Hepatocyte (in vitro differentiated cells): ENCODE data around the gene GUSB. TPM values are rescaled to one million over a fixed set of nuclear protein-coding genes. Genes with fewer than 3 reads are reported as not detected.

Experiments
- DNase-seq: peaks from one replicate; pipeline ENCODE4 v3.0.0-alpha.2; 2016; ENCODE audit warnings: low spot score
- H2AFZ ChIP-seq: fragments of 200-600 bp; sonication (generic); 2 replicates; pipeline ENCODE4 v1.6.0; 2016; ENCODE audit warnings: antibody characterized with exemption, mild to moderate bottlenecking
- H3K27ac ChIP-seq: fragments of 200-600 bp; sonication (generic); 2 replicates; pipeline ENCODE4 v1.5.1; 2016; ENCODE audit warnings: mild to moderate bottlenecking
- H3K27me3 ChIP-seq: fragments of 200-600 bp; sonication (generic); 2 replicates; pipeline ENCODE4 v1.6.1; 2016
- H3K36me3 ChIP-seq: fragments of 200-600 bp; sonication (generic); replicated peaks from 2 replicates; pipeline ENCODE4 v1.5.1; 2016; ENCODE audit warnings: low read depth; ENCODE audit not compliant: insufficient read depth
- H3K4me1 ChIP-seq: fragments of 200-600 bp; sonication (generic); 2 replicates; pipeline ENCODE4 v1.5.1; 2016; ENCODE audit warnings: mild to moderate bottlenecking, moderate library complexity; ENCODE audit not compliant: insufficient read depth
- H3K4me2 ChIP-seq: fragments of 200-600 bp; sonication (generic); 2 replicates; pipeline ENCODE4 v1.6.0; 2016
- H3K4me3 ChIP-seq: fragments of 200-600 bp; sonication (generic); 2 replicates; pipeline ENCODE4 v1.5.1; 2016; ENCODE audit warnings: mild to moderate bottlenecking
- H3K79me2 ChIP-seq: fragments of 200-600 bp; sonication (generic); 2 replicates; pipeline ENCODE4 v1.6.0; 2017; ENCODE audit warnings: mild to moderate bottlenecking
- H3K9me2 ChIP-seq: fragments of 200-600 bp; sonication (generic); replicated peaks from 2 replicates; pipeline ENCODE4 v1.6.0; 2017; ENCODE audit warnings: mild to moderate bottlenecking; ENCODE audit not compliant: insufficient read depth
- H3K9me3 ChIP-seq: fragments of 200-600 bp; sonication (generic); 2 replicates; pipeline ENCODE4 v1.5.1; 2016; ENCODE audit warnings: low read depth, mild to moderate bottlenecking
- H4K20me1 ChIP-seq: fragments of 200-600 bp; sonication (generic); 2 replicates; pipeline ENCODE4 v1.6.0; 2016; ENCODE audit warnings: mild to moderate bottlenecking; ENCODE audit not compliant: insufficient read depth, poor library complexity, severe bottlenecking
- EZH2 ChIP-seq: fragments of 200-600 bp; sonication (generic); IDR thresholded peaks from 2 replicates; pipeline ENCODE4 v1.6.1; 2016; ENCODE audit warnings: antibody characterized with exemption, mild to moderate bottlenecking, borderline replicate concordance
- EZH2phosphoT487 ChIP-seq: fragments of 200-600 bp; sonication (generic); IDR thresholded peaks from one replicate; pipeline ENCODE4 v1.6.1; 2018; ENCODE audit warnings: antibody characterized with exemption, mild to moderate bottlenecking, low read depth, moderate library complexity; ENCODE audit not compliant: unreplicated experiment, severe bottlenecking
- WGBS: methylation state at CpG from one replicate; pipeline ENCODE4 v1.1.6; 2016; ENCODE audit warnings: low lambda C conversion rate; ENCODE audit errors: missing lambda C conversion rate; 5-methylcytosine and 5-hydroxymethylcytosine counted together
- polyA plus RNA-seq: library from polyadenylated mRNA; unstranded; fragments of >200 nt; fragmentation: Nextera tagmentation; extraction: Ambion mirVana; gene quantifications from 2 replicates; pipeline ENCODE4 v1.2.1, GENCODE V29; 2016
- total RNA-seq: library from RNA; depleted of rRNA; stranded (reverse); fragments of >200 nt; gene quantifications from 2 replicates; pipeline ENCODE4 v1.2.3, GENCODE V29; 2014
- TF ChIP-seq, protein P1 (sequence below): fragments of 200-600 bp; sonication (generic); IDR thresholded peaks from 2 replicates; pipeline ENCODE4 v1.5.1; 2016; ENCODE audit warnings: antibody characterized with exemption, mild to moderate bottlenecking; ENCODE audit not compliant: poor library complexity

The GUSB gene
- total and polyA plus RNA-seq, 2 experiments from 2014 or later = 53.7 to 120 TPM

DNA sequence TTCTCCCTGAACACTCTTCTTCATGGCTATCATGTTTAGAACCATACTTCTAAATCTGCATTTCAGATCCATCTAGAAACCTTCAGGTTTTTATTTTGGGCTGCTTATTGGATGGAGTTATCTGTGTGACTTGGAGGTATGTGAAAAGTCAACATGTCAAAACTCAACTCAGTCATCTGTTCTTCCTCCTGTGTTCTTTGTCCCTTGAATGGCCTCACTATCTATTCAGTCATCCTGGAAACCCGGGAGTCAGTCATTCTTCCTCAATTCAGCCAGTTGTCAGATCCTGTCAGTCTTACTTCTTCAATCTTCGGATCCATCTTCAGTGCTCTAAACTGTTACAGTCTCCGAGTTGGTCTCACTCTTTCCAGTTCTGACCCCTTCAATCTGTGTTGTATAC is 57.0 kb downstream of the GUSB start:
- DNase-seq = no peak
- no peak overlapping the region for H3K4me2 ChIP-seq
- no peak overlapping the region for H3K4me3 ChIP-seq
- H4K20me1 ChIP-seq = no peaks in the 10 kb centered on the region
- H3K4me1 ChIP-seq = peaks cover 24% of the 10 kb centered on the region
- H3K27me3 ChIP-seq = no peaks in the 10 kb centered on the region
- peaks cover 47% of the 10 kb centered on the region for H3K79me2 ChIP-seq
- H3K27ac ChIP-seq = no peak overlapping the region
- no peak overlapping the region for H2AFZ ChIP-seq
- 53% methylated on average over 3 of the region's 3 CpGs for WGBS
- no peak for TF ChIP-seq EZH2phosphoT487
- TF ChIP-seq, protein P1, sequence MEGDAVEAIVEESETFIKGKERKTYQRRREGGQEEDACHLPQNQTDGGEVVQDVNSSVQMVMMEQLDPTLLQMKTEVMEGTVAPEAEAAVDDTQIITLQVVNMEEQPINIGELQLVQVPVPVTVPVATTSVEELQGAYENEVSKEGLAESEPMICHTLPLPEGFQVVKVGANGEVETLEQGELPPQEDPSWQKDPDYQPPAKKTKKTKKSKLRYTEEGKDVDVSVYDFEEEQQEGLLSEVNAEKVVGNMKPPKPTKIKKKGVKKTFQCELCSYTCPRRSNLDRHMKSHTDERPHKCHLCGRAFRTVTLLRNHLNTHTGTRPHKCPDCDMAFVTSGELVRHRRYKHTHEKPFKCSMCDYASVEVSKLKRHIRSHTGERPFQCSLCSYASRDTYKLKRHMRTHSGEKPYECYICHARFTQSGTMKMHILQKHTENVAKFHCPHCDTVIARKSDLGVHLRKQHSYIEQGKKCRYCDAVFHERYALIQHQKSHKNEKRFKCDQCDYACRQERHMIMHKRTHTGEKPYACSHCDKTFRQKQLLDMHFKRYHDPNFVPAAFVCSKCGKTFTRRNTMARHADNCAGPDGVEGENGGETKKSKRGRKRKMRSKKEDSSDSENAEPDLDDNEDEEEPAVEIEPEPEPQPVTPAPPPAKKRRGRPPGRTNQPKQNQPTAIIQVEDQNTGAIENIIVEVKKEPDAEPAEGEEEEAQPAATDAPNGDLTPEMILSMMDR = no peak
- no peak for TF ChIP-seq EZH2
- no peaks in the 10 kb centered on the region for H3K36me3 ChIP-seq
- H3K9me2 ChIP-seq = no peaks in the 10 kb centered on the region
- no peaks in the 10 kb centered on the region for H3K9me3 ChIP-seq

DNA sequence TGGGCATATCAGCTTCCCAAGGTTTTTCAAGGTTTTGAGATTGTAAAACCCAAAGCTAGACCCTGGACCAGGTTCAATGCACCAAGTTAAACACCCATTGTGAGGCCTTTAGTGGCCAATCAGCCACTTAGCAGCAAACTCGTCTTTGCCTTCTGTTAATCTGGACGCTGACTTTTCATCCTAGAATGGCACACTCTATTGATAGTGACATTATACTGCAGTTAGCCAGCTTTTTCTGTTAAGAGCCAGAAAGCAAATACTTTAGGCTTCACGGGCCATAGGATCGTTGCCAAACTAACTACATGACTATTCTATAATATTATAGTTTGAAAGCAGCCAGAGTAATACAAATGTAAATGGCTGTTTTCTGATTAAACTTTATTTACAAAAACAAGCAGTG is 57.8 kb downstream of the GUSB start:
- H3K9me2 ChIP-seq = no peaks in the 10 kb centered on the region
- no peak overlapping the region for H2AFZ ChIP-seq
- no peaks in the 10 kb centered on the region for H3K9me3 ChIP-seq
- no peak for DNase-seq
- peaks cover 51% of the 10 kb centered on the region for H3K79me2 ChIP-seq
- no peak overlapping the region for H3K27ac ChIP-seq
- no peaks in the 10 kb centered on the region for H3K27me3 ChIP-seq
- TF ChIP-seq EZH2phosphoT487 (no peak), EZH2 (no peak)
- TF ChIP-seq, protein P1 = no peak
- H3K36me3 ChIP-seq = no peaks in the 10 kb centered on the region
- no peak overlapping the region for H3K4me2 ChIP-seq
- no peak overlapping the region for H3K4me3 ChIP-seq
- no peaks in the 10 kb centered on the region for H4K20me1 ChIP-seq
- H3K4me1 ChIP-seq = peaks cover 24% of the 10 kb centered on the region
- WGBS = 90% methylated on average over 4 of the region's 4 CpGs

DNA sequence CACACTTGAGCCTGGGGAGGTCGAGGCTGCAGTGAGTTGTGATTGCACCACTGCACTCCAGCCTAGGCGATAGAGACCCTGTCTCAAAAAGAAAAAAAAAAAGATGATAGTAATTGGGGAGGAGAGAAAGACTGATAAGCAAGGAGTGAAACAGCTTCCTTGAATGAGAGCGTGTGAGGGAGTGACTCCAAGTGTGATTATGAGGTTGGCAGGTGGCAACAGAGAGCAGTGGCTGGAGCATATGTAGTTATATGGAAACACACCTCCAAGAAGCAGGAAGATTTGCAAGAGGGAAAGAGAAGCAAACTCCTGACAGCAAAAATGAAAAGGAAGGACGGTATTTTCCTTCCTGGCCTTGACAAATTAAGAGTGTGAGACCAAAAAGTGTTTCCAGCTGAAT is 58.7 kb downstream of the GUSB start:
- Histone ChIP-seq H3K4me3 (no peak overlapping the region), H3K27me3 (no peaks in the 10 kb centered on the region), H3K36me3 (no peaks in the 10 kb centered on the region), H3K27ac (no peak overlapping the region), H3K4me1 (peaks cover 17% of the 10 kb centered on the region), H3K79me2 (peaks cover 49% of the 10 kb centered on the region), H3K9me3 (no peaks in the 10 kb centered on the region), H3K4me2 (no peak overlapping the region), H4K20me1 (no peaks in the 10 kb centered on the region), H3K9me2 (no peaks in the 10 kb centered on the region), H2AFZ (no peak overlapping the region)
- 91% methylated on average over 4 of the region's 4 CpGs for whole genome bisulfite sequencing
- no peak for DNase-seq
- TF ChIP-seq EZH2 (no peak), EZH2phosphoT487 (no peak)
- TF ChIP-seq, protein P1 = no peak

DNA sequence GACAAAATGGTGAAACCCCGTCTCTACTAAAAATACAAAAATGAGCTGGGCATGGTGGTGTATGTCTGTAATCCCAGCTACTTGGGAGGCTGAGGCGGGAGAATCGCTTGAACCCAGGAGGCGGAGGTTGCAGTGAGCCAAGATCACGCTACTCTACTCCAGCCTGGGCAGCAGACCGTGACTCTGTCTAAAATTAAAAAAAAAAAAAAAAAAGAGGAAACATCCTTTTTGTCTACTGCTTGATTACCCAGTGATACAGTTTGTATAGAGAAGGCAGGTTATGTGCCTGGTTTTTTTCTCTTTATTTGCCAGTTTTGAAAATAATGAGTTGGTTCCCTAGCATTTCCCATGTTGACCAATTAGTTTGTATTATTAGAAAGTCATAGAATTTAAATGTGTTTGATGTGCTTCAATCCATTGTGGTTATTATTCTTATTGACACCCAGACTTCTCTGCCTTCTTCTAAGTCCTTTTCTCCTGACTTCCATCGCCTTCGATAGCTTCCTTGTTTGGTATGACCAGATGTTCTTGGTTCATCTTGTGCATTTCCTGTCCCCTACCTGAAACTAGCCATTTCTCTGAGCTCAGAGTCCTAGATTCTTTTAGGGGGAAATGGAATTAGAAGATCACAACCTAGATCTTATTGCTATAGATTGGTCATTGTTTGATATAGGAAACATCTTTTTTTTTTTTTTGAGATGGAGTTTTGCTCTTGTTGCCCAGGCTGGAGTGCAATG is 65.9 kb downstream of the GUSB start:
- H3K79me2 ChIP-seq = peaks cover 59% of the 10 kb centered on the region
- no peak overlapping the region for H3K4me3 ChIP-seq

More for the DNA sequence above, 65.9 kb downstream of the GUSB start:
- no peak overlapping the region for H2AFZ ChIP-seq
- H3K27ac ChIP-seq = no peak overlapping the region
- H3K9me3 ChIP-seq = no peaks in the 10 kb centered on the region
- TF ChIP-seq EZH2 (no peak), EZH2phosphoT487 (no peak)
- TF ChIP-seq, protein P1 = no peak
- no peaks in the 10 kb centered on the region for H3K9me2 ChIP-seq
- 97% methylated on average over 7 of the region's 8 CpGs for WGBS
- no peak overlapping the region for H3K4me2 ChIP-seq
- no peaks in the 10 kb centered on the region for H3K4me1 ChIP-seq
- no peaks in the 10 kb centered on the region for H3K27me3 ChIP-seq
- no peaks in the 10 kb centered on the region for H3K36me3 ChIP-seq
- no peak for DNase-seq
- H4K20me1 ChIP-seq = no peaks in the 10 kb centered on the region
